Activated gamma-delta T cell (primary cell): ENCODE data around the gene MED8.

Experiments used
- DNase-seq: peaks from one replicate; lab custom pipeline; 2025; lab: John Stamatoyannopoulos, UW

MED8 gene

GRCh38 chr1:43334453-43335205, 55.0 kb downstream of the MED8 start:
- no peak for DNase-seq
